Bronchial epithelial cell (primary cell): ENCODE data around the gene TMIGD1. TPM values are rescaled to one million over a fixed set of nuclear protein-coding genes. Genes with fewer than 3 reads are reported as not detected.
"Not testable (repeated sequence)": the region's sequence is repeated elsewhere in the genome, so short reads cannot be mapped to it uniquely, and the experiment has no call there.

Experiments
- DNase-seq: peaks from one replicate; pipeline ENCODE4 v3.0.0-alpha.2; 2010; ENCODE audit warnings: low read depth
- FAIRE-seq: peaks from 2 replicates; lab custom pipeline; 2011; peaks lifted over from hg19 to GRCh38; lab: Jason Lieb, UNC
- H3K27me3 ChIP-seq: 2 replicates; pipeline ENCODE4 v1.5.1; 2011; ENCODE audit warnings: low read length; ENCODE audit not compliant: control insufficient read depth, insufficient read depth
- H3K36me3 ChIP-seq: 2 replicates; pipeline ENCODE4 v1.5.1; 2011; ENCODE audit warnings: low read length; ENCODE audit not compliant: control insufficient read depth, insufficient read depth
- H3K4me3 ChIP-seq: 2 replicates; pipeline ENCODE4 v1.5.1; 2011; ENCODE audit warnings: mild to moderate bottlenecking, low read depth, low read length, control low read depth
- total RNA-seq: library from RNA; depleted of rRNA; stranded (reverse); fragments of >200 nt; gene quantifications from 2 replicates; pipeline ENCODE4 v1.2.1, GENCODE V29; 2014
- TF ChIP-seq, protein P1 (sequence below): IDR thresholded peaks from 2 replicates; pipeline ENCODE4 v1.5.1; 2011; ENCODE audit warnings: mild to moderate bottlenecking, moderate library complexity, low read length, control low read depth, inconsistent platforms; ENCODE audit not compliant: insufficient read depth, severe bottlenecking

Gene TMIGD1
- total RNA-seq, 1 donor from 2014 or later = not detected

DNA sequence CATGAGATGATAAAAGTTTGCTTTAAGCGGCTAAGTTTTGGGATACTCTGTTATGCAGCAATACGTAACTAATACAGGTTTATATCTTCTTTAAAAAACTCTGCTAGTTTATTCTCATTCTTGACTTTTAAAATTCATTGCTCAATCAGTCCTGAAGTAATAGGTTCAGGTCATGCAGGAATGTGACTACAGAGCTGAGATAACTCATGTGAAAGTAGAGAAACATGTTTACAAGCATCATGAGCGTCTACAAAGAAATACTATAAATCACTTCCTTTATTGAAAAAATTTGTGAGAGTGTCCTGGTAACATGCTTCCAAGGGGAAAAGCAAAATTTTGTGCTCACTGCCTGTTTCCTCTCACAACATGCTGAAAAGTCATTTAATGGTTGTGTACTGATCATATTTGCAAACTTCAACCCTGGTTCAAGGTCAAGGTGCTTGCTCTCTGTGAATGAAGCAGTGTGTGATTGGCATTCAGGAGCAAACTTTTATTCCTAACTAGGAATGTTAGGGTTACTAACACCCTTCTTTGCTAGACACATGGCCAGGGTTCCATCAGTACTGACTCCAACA lies 12.5 kb upstream of the TMIGD1 start:
- FAIRE-seq (no peak), DNase-seq (peak; percentile 39)
- TF ChIP-seq, protein P1, sequence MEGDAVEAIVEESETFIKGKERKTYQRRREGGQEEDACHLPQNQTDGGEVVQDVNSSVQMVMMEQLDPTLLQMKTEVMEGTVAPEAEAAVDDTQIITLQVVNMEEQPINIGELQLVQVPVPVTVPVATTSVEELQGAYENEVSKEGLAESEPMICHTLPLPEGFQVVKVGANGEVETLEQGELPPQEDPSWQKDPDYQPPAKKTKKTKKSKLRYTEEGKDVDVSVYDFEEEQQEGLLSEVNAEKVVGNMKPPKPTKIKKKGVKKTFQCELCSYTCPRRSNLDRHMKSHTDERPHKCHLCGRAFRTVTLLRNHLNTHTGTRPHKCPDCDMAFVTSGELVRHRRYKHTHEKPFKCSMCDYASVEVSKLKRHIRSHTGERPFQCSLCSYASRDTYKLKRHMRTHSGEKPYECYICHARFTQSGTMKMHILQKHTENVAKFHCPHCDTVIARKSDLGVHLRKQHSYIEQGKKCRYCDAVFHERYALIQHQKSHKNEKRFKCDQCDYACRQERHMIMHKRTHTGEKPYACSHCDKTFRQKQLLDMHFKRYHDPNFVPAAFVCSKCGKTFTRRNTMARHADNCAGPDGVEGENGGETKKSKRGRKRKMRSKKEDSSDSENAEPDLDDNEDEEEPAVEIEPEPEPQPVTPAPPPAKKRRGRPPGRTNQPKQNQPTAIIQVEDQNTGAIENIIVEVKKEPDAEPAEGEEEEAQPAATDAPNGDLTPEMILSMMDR = no peak
- Histone ChIP-seq H3K4me3 (no peak overlapping the region), H3K36me3 (no peaks in the 10 kb centered on the region), H3K27me3 (no peaks in the 10 kb centered on the region)

- peak; percentile 32 for FAIRE-seq
- no peaks in the 10 kb centered on the region for H3K27me3 ChIP-seq
Measured at GRCh38 chr17:30345527-30346075, 11.7 kb upstream of the TMIGD1 start.

GRCh38 chr17:30345089-30345433 lies 11.2 kb upstream of the TMIGD1 start:
- H3K27me3 ChIP-seq = no peaks in the 10 kb centered on the region
- H3K36me3 ChIP-seq = no peaks in the 10 kb centered on the region
- FAIRE-seq = no peak
- TF ChIP-seq, protein P1 = no peak
- DNase-seq = no peak
- no peak overlapping the region for H3K4me3 ChIP-seq

More at GRCh38 chr17:30345527-30346075, 11.7 kb upstream of the TMIGD1 start:
- TF ChIP-seq, protein P1 = no peak
- H3K4me3 ChIP-seq = no peak overlapping the region
- H3K36me3 ChIP-seq = no peaks in the 10 kb centered on the region
- peak; percentile 87 for DNase-seq

DNA sequence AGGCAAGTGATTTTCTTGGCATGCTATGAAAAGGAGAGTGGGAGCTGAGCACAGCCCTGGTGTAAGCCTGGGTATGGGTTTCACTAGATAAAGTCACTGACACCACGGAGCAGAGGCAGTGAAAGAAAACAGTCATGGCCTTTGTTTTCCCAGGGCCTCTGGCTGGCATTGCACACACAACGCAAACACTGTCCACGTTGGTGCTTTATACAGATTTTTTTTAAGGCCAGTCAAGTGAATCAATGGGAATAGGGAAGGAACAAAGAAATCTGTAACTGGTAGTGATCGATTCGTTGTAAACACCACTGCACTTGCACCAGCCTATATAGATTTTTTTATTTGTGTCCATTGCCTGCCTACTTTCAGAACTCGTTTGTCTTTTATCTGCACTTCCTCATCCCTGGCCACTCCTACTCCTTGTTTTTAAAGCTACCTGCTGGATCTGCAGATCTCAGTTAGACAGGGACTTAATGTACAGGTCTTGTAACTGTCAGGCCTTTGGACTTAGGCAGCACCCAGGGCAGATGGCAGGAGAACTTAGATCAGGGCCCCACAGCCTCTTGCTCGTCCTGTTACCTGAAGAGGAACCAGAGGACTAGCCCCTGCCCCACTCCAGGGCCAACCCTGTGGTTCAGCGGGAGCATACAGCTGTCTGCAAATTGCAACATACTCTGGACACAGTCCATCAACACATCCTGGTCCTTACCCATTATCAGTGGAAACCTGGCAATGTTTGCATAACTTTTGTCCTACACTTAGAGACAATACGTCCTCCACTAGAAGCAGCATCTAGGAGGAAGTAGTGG lies 10.6 kb upstream of the TMIGD1 start:
- FAIRE-seq (no peak), DNase-seq (peak; percentile 76)
- no peak overlapping the region for H3K4me3 ChIP-seq
- H3K27me3 ChIP-seq = no peaks in the 10 kb centered on the region
- no peaks in the 10 kb centered on the region for H3K36me3 ChIP-seq
- TF ChIP-seq, protein P1 = no peak

DNA sequence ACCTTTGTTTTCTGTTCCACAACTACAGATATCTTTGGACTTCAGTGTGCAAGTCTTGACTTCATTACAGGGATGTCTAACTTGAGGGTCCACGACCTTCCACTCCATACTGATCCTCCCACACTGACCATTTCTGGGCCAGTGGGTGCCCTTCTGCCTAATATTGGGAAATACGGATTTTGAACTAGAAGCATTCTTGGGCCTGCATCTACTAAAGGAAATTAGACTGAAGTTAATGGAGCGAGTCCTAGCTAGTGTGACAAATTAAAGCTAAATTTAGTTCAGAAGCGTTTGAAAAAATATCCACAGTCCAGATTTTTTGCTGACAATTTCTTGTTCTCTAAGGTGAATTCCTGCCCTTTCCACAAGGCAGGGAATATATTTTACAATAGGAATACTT lies 9.9 kb upstream of the TMIGD1 start:
- no peaks in the 10 kb centered on the region for H3K36me3 ChIP-seq
- DNase-seq = no peak
- no peak overlapping the region for H3K4me3 ChIP-seq
- FAIRE-seq = no peak
- H3K27me3 ChIP-seq = no peaks in the 10 kb centered on the region
- TF ChIP-seq, protein P1 = no peak

GRCh38 chr17:30343244-30343643 lies 9.4 kb upstream of the TMIGD1 start:
- H3K4me3 ChIP-seq, H3K36me3 ChIP-seq, FAIRE-seq, H3K27me3 ChIP-seq, DNase-seq: not testable (repeated sequence)
